Sigmoid colon (tissue), 4 donors: Measurements from ENCODE around the gene HOXD13.

Source experiments
- EP300 ChIP-seq, 4 donors: sonication (generic); formaldehyde crosslinking; IDR thresholded peaks; one replicate each; pipeline ENCODE4 v1.6.1; 2017; ENCODE audit warnings: antibody characterized with exemption in 4 of 4
- POLR2A ChIP-seq, 2 donors: fragments of 450-650 bp; IDR thresholded peaks; one replicate each; pipeline ENCODE4 v1.6.1; 2016; ENCODE audit warnings: antibody characterized with exemption in 2 of 2, mild to moderate bottlenecking in 2 of 2, moderate library complexity in 2 of 2
- POLR2AphosphoS5 ChIP-seq, 4 donors: sonication (generic); formaldehyde crosslinking; IDR thresholded peaks; one replicate each; pipeline ENCODE4 v1.6.1; 2017; ENCODE audit warnings: antibody characterized with exemption in 4 of 4
- TF ChIP-seq, protein P1 (sequence below), 4 experiments: fragments of 450-650 bp in 3 of 4; fragments of 200-600 bp in 1 of 4; IDR thresholded peaks; one replicate each; pipeline ENCODE4 v1.5.1; 2016 to 2019; ENCODE audit warnings: antibody characterized with exemption in 4 of 4, mild to moderate bottlenecking in 3 of 4, moderate library complexity in 2 of 4

DNA sequence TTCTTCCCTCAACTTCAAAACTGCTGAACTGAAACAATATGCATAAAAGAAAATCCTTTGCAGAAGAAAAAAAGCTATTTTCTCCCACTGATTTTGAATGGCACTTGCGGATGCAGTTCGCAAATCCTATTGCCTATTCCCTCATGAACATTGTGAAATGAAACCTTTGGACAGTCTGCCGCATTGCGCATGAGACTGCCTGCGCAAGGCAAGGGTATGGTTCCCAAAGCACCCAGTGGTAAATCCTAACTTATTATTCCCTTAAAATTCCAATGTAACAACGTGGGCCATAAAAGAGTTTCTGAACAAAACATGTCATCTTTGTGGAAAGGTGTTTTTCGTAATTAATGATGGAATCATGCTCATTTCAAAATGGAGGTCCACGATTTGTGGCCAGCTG is 45.4 kb downstream of the HOXD13 start:
- TF ChIP-seq, protein P1, sequence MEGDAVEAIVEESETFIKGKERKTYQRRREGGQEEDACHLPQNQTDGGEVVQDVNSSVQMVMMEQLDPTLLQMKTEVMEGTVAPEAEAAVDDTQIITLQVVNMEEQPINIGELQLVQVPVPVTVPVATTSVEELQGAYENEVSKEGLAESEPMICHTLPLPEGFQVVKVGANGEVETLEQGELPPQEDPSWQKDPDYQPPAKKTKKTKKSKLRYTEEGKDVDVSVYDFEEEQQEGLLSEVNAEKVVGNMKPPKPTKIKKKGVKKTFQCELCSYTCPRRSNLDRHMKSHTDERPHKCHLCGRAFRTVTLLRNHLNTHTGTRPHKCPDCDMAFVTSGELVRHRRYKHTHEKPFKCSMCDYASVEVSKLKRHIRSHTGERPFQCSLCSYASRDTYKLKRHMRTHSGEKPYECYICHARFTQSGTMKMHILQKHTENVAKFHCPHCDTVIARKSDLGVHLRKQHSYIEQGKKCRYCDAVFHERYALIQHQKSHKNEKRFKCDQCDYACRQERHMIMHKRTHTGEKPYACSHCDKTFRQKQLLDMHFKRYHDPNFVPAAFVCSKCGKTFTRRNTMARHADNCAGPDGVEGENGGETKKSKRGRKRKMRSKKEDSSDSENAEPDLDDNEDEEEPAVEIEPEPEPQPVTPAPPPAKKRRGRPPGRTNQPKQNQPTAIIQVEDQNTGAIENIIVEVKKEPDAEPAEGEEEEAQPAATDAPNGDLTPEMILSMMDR (IDR thresholded peaks at IDR 0.05) = no peak
- no peak for TF ChIP-seq POLR2A (IDR thresholded peaks at IDR 0.05)
- no peak for TF ChIP-seq POLR2AphosphoS5 (IDR thresholded peaks at IDR 0.05)
- TF ChIP-seq EP300 (IDR thresholded peaks at IDR 0.05) = no peak
